HG03103 (cell line): ENCODE results near the gene IRGC.

ENCODE experiments used
- ATAC-seq: cut with Tn5 transposase; IDR thresholded peaks from one replicate; pipeline ENCODE4 v1.9.1; 2021; ENCODE audit warnings: low read depth; ENCODE audit not compliant: unreplicated experiment

The IRGC gene

DNA sequence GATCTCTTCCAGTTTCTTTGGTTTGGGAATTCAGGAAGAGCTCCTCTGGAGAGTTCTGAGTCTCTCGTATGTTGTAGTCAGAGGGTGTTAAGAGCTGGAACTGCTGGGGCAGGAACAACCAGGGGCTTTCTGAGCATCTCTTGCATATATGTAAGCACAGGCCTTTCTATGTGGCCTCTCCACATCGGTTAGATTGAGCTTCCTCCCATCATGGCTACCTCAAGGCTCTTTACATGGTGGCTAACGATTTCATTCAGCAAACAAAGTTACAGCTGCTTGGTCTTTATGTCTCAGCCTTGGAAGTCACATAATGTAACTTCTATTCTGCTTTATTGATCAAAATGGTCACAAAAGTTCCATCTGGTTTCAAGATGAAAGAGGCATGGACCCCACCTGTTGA lies 25.4 kb upstream of the IRGC start:
- no peak for ATAC-seq

DNA sequence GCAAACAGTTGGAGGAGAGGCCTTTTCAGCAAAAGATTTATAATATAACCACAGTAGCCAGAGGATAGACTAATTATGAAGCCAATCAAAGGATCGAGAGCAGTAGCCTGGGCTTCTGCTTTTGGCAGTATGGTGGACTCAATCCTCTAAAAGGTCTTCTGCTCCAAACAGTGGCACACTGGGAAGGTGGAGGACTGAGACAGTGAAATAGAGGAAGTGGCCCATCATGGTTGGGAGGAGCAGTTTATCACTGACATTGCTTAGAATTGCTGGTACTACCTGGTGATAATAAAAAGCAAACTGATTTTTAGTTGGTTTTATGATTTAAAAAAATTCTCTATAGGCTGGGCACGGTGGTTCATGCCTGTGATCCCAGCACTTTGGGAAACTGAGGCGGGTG lies 25.0 kb upstream of the IRGC start:
- ATAC-seq: no peak

DNA sequence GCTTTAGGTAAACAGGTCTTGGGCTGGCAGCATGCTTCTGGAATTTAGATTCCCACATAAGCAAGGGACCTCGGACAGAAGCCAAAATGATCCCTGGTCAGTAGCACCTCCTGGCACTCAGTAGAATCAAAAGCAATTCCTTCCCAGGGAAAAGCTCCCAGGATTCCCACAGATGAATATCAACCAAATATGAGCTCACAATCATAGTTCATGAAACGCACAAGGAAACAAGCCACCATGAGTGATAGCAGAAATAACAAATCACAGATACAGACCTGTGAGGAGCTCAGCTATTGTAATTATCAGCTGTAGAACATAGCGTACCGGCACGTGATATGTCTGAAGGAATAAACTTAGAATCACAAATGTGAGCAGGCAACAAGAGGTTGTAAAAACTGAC lies 24.1 kb upstream of the IRGC start:
- no peak for ATAC-seq

DNA sequence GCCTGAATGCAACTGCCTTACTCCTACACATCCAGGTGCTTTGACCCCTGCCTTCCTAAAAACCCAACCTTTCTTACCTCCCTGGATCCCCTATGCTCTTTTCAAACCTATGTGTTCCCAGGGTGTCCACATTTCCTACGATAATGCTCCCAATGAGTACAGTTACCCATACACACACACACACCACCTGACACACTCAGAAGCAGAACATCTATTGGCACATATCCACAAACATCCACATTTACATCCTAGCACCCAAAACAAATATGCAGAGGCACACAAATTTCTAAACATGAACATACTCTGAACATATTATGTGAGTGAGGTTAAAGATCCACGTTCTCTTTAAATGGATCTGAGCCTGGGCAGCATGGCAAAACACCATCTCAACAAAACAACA lies 23.5 kb upstream of the IRGC start:
- no peak for ATAC-seq

DNA sequence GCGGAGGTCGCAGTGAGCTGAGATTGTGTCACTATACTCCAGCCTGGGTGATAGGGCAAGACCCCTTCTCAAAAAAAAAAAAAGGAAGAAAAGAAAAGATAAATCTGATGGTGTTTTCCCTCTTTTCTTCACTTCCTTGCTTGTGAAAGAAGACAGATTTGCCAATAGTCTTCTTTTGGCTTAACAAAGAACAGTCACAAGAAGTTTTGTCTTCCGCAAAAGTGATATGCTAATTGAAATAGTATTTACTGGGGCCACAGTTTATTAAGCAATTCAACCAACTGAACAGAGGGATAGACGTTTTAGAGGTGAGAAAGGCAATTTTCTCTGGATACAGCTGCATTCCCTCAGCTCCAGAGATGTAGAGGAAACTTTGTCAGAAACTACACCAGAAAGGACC lies 23.0 kb upstream of the IRGC start:
- no peak for ATAC-seq

DNA sequence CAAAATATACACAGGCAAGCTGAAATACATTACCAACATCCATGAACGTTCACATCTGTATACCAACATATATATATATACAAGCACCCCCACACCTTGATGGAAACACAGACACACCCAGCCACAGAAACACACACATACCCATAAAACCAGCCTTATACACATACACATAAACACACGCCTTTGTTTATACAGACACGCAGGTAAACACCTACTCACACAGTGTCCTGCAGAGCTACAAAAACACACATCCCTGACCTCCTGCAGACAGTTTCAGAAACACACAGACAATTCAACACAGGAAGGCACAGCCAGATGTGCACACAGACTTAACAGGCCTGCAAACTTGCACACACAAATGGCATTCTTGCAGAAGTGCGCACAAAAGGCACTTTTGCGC lies 21.3 kb upstream of the IRGC start:
- no peak for ATAC-seq

DNA sequence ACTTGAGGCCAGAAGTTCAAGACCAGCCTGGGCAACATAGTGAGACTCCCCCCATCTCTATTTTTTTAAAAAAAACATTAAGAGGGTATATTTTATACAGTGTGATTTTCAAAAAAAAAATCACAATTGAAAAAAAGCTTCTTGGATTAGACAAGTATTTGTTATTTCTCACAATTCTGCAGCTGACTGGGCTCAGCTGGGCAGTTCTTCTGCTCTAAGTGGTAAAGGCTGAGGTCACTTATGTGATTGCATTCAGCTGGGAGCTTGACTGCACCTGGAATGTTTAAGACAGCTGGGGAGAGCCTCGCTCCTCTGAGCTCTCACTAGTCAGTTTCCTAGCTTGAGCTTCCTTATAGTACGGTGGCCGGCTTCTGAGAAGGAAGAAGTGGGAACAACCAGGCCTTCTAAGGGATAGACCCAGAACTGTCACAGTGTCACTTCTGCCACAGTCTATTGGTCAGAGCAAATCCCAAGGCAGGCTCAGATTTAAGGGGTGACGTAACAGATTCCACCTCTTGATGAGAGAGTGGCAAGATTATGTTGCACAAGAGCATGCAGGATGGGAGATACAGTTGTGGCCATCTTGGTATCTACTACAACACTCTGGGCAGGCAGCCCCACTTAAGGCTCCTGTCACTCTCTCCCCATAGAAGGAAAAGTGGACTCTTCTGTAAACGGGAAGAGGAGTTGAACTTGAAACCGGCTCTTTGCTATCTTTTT lies 19.7 kb upstream of the IRGC start:
- ATAC-seq: no peak

DNA sequence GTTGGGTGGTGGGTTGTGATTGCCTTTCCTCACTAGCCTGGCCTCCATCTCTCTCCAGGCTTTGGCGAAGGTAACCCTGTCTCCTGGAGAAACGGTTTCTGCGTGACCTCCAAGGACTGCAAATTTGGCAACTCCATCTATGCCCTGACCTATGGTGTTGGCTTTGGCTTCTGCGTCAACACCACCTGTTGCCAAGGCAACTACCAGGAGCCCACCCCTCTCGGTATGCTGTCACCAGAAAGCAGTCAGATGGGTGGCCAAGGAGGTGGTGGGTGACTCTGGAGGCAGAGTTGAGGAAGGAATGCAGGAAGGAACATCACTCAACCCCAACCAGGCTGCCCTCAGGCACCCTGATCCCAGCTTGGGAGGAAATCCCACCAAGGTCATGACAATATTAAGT lies 18.6 kb upstream of the IRGC start:
- no peak for ATAC-seq

DNA sequence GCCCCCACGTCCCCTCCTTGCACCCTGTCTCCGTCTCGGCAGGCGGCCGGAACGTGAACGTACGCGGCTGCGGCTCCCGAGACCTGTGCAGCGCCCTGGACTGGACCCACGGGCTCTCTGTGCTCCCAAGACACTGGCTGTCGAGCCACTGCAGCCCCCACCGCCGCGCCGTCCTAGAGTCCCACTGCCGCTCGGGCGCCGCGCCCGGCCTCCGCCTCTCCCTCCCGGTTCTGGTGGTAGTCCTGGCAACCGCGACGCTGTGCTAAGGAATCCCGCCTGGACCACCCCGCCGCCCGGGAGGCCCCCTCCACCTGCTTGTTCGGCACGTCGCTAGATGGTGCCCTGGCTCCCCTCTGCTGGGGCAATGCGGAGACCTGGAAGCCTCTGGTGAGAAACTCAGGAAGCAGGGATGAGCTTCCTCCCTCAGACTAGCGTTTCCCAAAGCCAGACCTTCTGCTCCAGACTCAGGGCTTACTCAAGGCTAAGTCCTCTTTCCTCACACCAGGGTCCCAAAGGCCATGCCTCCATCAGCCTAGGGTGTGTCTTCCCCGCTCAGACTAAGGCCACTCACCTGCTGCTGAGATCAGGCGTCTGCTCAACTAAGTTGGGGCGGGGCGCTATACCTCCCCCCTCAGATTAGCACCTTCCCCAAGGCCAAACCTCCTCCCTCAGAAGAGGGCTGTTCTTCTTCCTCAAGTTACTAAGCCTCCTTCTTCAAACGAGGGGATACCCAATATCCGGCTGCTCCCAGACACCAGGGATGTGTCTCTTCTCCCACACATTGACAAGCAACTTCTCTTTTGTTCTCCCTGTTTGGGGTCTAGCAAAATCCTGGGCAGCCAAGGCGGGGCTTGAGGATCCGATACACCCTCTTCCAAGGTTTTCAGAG lies 16.1 kb upstream of the IRGC start:
- ATAC-seq: no peak

DNA sequence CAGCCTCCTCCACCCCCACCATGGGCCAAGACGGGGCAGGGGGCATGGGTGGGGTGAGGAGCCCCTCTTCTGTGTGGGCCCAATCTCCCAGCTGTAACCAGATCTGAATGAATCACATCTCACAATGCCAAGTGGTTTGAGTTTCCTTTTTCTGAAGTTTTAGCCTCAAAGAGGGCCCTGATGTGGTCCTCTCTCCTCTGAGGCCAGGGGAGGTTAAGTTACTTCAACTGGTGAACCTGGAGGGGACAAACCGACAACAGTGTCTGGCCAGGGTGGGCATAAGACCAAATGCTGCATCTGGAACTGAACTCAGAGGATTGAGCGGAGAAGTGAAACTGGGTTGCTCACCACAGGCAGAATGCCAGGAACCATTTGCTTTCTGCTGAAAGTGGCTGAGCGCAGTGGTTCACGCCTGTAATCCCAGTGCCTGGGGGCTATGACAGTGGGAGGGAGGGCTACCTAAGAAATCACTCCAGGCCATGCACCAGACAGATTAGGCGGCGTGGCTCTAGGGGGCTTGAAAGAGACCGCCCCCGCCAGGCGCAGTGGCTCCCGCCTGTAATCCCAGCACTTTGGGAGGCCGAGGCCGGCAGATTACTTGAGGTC lies 15.4 kb upstream of the IRGC start:
- no peak for ATAC-seq

DNA sequence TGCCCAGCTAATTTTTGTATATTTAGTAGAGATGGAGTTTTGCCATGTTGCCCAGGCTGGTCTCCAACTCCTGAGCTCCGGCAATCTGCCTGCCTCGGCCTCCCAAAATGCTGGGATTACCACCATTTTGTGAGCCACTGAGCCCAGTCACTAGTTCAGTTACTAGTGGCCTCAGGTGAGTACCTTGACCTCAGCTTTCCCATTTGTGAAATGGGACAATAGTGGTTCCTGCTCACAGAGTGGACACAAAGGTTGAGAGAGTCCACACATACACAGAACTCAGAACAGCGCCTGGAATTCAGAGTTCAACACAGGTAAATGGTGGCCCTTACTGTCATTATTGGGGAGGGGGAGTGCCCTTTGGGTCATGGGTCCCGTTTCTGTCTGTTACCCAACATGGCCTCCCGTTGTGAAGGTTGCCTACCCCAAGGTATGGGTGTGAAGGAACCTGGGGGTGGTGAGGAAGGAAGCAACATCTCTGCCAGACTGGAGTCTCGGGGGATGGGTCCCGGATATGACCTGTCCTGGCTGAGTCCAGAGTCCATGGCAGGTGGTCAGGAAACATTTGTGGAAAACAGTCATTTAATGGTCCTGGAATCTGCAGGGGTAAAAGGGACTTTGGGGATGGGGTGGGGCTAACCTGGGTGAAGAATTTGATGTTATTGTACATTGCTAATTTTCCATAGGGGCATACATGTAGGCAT lies 11.7 kb upstream of the IRGC start:
- no peak for ATAC-seq

DNA sequence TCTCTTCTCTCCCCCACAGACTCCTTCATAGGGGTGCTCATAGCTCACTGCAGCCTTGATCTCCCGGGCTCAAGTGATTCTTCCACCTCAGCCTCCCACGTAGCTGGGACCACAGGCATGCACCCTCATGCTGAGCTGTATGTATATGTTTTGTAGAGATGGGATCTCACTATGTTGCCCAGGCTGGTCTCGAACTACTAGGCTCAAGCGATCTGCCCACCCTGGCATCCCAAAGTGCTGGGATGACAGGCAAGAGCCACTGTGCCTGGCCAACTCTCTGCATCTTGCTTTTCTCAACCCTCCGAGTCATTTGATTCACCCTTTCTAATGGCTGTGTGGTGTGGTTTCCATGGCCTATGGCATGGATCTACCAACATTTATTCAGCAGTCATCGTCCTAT lies 10.1 kb upstream of the IRGC start:
- ATAC-seq: no peak

DNA sequence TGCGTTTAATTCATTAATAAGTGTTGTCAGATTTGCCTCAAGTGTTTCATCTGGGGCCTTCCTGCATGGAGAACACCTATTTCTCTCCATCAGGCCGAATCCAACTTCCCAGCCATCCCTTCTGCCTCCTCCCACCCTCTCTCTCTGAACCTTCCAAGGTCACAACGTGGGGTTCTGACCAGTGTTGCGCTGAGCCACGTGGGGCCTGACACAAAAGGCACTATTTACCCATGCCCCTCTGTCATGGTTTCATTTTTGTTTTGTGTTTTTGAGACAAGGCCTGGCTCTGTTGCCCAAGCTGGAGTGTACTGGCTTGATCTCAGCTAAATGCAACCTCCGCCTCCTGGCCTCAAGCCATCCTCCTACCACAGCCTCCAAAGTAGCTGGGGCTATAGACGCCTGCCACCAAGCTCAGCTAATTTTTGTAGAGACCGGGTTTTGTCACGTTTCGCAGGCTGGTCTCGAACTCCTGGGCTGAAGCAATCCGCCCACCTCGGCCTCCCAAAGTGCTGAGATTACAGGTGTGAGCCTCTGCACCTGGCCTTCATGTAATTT lies 8.6 kb upstream of the IRGC start:
- ATAC-seq: no peak

DNA sequence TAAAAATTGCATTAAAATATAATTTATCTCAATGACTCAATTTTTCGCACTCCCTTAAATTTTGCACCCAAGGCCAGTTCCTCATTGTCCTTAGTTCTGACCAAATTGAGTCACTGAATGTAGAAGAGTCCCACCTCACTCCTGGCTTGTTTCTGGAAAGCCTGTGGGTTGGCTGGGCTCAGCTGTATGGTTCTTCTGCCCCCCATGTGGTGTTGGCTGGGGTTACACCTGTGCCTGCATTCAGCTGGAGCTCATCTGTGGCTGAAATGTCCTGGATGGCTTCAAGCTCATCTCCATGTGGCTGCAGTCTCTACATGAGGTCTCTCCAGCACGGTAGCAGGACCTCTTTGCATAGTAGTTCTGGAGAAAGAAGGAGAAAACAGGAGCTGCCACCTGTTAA lies 7.2 kb upstream of the IRGC start:
- ATAC-seq: no peak

DNA sequence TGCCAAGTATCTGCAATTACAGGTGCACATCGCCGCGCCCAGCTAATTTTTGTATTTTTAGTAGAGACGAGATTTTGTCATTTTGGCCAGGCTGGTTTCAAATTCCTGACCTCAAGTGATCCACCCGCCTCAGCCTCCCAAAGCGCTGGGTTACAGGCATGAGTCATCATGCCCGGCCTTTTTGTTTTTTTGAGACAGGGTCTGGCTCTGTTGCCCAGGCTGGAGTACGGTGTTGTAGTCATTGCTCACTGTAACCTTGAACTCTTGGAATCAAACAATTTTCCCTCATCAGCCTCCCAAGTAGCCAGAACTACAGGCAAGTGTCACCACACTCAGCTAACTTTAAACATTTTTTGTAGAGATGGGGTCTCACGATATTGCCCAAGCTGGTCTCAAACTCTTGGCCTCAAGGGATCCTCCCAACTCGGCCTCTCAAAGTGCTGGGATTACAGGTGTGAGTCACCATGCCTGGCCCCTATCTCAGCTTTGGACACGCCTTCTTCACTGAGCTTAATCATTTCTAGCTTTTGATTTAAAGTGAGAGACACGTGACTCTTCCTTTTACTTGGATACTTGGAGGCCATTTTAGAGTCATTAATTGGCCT lies 4.0 kb upstream of the IRGC start:
- no peak for ATAC-seq

DNA sequence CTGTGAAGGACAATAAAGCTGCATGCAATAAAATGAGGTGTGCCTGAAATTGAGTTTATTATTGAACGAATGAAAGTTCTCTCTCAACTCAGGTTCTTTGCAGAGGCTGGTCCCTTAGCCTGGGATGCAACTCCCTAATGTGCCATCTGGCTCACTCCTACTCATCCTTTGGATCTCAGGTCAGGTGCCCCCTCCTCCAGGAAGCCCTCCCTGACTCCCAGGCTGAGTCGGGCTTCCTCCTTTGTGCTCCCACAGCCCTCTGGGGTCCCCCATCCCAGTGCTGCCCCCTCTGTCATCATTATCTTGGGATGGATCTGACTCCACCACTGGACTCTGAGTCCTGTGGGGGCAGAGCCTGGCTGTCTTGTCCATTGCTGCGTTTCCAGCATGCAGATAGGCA lies 2.7 kb upstream of the IRGC start:
- no peak for ATAC-seq

DNA sequence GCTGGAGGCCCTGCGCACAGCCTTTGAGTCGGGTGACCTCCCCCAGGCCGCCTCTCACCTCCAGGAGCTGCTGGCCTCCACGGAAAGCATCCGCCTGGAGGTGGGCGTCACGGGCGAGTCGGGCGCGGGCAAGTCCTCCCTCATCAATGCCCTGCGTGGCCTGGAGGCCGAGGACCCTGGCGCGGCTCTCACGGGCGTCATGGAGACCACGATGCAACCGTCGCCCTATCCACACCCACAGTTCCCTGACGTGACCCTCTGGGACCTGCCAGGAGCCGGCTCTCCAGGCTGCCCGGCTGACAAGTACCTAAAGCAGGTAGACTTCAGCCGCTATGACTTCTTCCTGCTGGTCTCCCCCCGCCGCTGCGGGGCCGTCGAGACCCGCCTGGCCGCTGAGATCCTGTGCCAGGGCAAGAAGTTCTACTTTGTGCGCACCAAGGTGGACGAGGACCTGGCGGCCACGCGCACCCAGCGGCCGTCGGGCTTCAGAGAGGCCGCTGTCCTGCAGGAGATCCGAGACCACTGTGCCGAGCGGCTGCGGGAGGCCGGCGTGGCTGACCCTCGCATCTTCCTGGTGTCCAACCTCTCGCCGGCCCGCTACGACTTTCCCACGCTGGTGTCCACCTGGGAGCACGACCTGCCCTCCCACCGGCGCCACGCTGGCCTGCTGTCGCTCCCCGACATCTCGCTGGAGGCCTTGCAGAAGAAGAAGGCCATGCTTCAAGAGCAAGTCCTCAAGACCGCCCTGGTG lies 2.9 kb downstream of the IRGC start:
- ATAC-seq: no peak

DNA sequence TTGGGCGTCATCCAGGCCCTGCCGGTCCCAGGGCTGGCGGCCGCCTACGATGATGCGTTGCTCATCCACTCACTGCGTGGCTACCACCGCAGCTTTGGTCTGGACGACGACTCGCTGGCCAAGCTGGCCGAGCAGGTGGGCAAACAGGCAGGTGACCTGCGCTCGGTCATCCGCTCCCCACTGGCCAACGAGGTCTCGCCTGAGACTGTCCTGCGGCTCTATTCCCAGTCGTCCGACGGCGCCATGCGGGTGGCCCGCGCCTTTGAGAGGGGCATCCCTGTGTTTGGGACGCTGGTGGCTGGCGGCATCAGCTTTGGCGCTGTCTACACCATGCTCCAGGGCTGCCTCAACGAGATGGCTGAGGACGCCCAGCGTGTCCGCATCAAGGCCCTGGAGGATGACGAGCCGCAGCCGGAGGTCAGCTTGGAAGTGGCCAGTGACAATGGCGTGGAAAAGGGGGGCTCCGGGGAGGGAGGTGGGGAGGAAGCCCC lies 3.5 kb downstream of the IRGC start:
- ATAC-seq: no peak

DNA sequence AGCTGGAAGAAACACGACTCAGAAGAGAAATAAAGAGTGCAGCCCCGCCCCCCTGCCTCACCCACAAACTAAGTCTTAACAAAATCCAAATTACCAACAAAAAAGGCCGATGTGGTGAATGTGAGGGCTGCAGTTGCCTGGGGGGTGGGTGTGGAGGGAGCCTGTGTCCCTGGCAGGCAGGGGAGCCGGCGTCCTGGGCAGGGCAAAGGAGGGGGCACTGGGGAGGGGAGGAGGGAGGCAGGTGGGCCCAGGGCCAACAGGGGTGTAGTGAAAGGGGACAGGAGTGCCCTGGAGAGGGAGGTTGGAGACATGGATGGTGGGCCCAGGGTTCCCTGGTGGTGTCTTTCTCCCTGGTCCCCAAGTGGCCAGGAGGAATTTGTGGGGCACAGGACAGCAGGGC lies 4.0 kb downstream of the IRGC start:
- ATAC-seq: no peak

DNA sequence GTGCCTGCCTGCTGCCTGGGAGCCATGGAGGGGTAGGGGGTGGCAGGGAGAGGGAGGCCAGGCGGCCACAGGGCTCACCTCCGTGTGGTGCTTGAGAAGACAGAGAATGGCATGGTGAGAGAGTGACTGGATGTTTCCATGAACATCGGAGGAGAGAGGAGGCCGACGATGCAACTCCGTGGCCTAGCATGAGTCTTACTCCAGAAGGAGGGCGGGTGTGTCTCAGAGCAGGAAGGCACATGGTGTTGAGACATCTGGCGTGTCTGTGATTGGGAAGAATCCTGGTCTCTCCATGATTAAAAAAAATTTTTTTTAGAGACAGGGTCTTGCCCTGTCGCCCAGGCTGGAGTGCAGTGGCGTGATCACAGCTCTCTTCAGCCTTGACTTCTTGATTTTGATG lies 5.1 kb downstream of the IRGC start:
- no peak for ATAC-seq
